GM18868 (cell line): ENCODE data around the gene POLR3A.

ENCODE experiments used
- ATAC-seq: cut with Tn5 transposase; IDR thresholded peaks from one replicate; pipeline ENCODE4 v1.9.1; 2021; ENCODE audit warnings: mild to moderate bottlenecking, moderate library complexity; ENCODE audit not compliant: unreplicated experiment

POLR3A gene

GRCh38 chr10:78047314-78047891 lies 18.1 kb upstream of the POLR3A start:
- ATAC-seq = peak; percentile 64

GRCh38 chr10:78046711-78047269 lies 17.5 kb upstream of the POLR3A start:
- ATAC-seq = no peak

GRCh38 chr10:78045856-78046255 lies 16.5 kb upstream of the POLR3A start:
- ATAC-seq = no peak

GRCh38 chr10:78045237-78045636 lies 15.9 kb upstream of the POLR3A start:
- peak; percentile 66 for ATAC-seq

GRCh38 chr10:78044699-78045098 lies 15.4 kb upstream of the POLR3A start:
- ATAC-seq = no peak

- no peak for ATAC-seq
These were observed 14.9 kb upstream of the POLR3A start for GRCh38 chr10:78044179-78044578.

GRCh38 chr10:78042752-78043104 lies 13.4 kb upstream of the POLR3A start:
- no peak for ATAC-seq

GRCh38 chr10:78042058-78042751 lies 12.9 kb upstream of the POLR3A start:
- ATAC-seq = no peak

- no peak for ATAC-seq
These were observed 12.1 kb upstream of the POLR3A start for GRCh38 chr10:78041170-78042057.

- ATAC-seq = no peak
These were observed 10.4 kb upstream of the POLR3A start for GRCh38 chr10:78039743-78040142.

GRCh38 chr10:78038791-78039547 lies 9.7 kb upstream of the POLR3A start:
- no peak for ATAC-seq

- no peak for ATAC-seq
These were observed 8.8 kb upstream of the POLR3A start for GRCh38 chr10:78038105-78038504.

- no peak for ATAC-seq
These were observed 6.7 kb upstream of the POLR3A start for GRCh38 chr10:78035933-78036583.

- no peak for ATAC-seq
These were observed 6.1 kb upstream of the POLR3A start for GRCh38 chr10:78035437-78035836.

- no peak for ATAC-seq
These were observed 5.7 kb upstream of the POLR3A start for GRCh38 chr10:78035025-78035424.

- ATAC-seq = peak; percentile 80
These were observed 4.5 kb upstream of the POLR3A start, which contains the start of gene RPS24 for GRCh38 chr10:78033637-78034470. Gene RPS24 (plus strand): TSS chr10:78033863. CDS start chr10:78033902, 39 bp downstream.

GRCh38 chr10:78033387-78033636 lies 4.0 kb upstream of the POLR3A start:
- no peak for ATAC-seq

GRCh38 chr10:78028438-78029268 lies 662 bp downstream of the POLR3A start:
- no peak for ATAC-seq
